NK-92 treated with Interleukin-12 subunit alpha and Interleukin-12 subunit beta, amount 100 ng/mL, for 24 hours (cell line): ENCODE results near the gene KRTAP3-3.
"Not testable (repeated sequence)": the region's sequence is repeated elsewhere in the genome, so short reads cannot be mapped to it uniquely, and the experiment has no call there.

Experiments
- DNase-seq: peaks from one replicate; lab custom pipeline; 2025; lab: John Stamatoyannopoulos, UW

The KRTAP3-3 gene

GRCh38 chr17:41004397-41004796 is 10.4 kb upstream of the KRTAP3-3 start:
- no peak for DNase-seq

DNA sequence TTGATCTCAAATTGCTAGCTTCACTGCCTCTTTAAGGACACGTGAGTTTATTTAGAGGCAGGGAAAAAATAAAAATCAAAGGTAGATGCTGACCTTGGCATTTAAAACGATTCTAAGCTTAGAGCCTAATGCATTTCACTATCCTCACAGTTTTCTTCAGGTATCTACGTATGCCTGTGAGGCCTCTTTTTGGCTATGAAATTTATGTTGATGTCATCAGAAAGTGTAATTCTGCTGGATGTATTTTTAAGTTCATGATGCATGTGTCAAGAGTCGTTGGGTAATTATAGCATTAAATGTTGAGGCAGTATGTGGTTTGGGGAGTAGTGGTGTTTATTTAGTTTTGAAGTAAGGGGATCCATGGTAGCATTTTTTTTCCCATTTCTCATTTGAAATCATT is 10.0 kb upstream of the KRTAP3-3 start:
- DNase-seq, result no peak

- DNase-seq, result no peak
Measured at GRCh38 chr17:41002814-41003213, 8.8 kb upstream of the KRTAP3-3 start.

DNA sequence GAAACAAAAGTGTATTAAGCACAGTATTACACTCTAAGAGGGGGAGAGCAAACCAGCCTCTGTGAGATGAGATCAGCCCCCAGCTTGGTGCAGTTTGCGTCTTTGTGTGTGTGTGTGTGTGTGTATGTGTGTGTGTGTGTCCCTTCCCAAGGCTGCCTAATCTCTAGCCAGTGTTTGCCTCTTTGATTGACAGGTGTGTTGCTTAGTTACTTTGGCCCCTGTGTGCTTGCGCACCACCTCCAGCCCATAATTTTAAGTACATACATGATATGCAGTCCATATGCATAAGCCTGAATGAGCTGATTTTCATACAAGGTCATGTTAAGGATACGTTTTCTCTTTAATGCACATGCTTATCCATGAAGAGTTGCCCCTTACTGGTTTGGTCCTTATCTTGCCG is 7.8 kb upstream of the KRTAP3-3 start:
- no peak for DNase-seq

DNA sequence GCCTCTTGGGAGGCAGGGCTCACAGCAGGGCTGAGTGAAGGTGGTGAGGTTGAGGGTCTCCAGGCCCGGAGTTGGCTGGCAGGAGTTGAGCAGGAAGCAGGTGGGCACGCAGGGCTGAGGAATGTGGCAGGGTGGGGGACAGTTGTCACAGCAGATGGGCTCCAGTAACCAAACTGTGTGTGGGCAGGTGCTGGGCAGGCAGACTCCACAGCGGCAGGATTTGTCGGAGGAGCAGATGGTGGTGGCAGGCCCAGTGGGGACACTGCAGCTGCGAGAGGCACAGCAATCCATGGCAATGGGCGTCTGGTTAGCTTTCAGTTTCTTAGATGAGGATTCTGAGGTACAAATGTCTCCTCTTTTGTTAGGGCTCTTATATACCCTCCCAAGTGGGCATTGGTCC is 5.6 kb upstream of the KRTAP3-3 start, which contains the start of gene KRTAP3-2:
KRTAP3-2 (minus strand) TSS at position 344 of the 400 bp plus-strand sequence; CDS start at position 291, 53 bp downstream.
- not testable (repeated sequence) for DNase-seq

DNA sequence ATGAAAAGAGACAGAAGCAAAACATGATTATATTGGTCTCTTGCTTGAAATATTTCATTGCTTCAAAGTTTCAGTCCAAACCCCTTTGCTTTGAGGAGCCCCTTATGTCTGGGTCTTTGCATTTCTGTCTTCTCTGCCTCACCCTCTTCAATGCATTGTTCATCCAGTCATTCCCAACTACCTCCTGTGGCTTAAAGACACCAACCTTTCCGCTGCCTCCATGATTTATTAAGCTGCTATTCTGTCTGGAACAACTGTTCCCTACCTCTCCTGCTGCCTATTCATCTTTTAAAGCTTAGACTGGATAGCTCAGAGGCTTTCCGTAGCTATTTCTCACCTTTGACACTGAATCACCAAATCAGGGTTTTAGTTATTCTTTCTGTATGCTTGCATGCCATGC is 3.4 kb upstream of the KRTAP3-3 start:
- no peak for DNase-seq

DNA sequence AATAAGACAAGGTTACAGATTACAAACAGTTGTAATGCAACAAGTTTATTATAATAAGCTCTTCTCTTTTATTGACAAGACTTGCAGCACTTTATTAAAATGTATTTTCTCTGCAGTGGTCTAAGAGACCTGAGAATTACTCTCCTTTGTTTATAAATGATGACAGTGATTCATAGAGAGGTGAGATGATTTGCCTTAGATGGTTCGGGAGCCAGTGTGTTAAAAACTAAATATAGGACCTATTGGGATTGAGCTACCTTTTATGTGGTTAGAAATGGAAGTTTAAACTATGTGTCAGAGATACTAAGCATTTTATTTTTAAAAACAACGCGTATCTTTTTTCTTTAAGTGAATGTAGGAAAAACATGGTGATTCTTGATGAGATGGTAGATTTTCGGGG is 2.9 kb upstream of the KRTAP3-3 start:
- no peak for DNase-seq

DNA sequence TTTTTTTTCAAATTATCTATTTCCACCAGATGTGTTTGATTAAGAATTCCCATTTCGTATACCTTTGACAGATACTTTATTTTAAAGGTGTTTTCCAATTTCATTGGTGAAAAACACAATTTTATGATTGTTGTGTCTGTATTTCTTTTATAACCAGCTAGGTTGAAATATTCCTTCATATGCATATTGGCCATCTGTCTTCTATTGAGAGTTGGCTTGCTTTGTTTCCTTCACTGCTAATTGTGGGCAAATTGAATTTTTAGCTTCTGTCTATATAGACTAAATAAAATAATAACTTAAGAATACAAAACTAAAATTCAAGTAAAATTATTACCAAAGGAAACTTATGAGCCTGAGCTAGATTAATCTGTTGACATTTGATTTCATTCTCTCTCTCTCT is 1.2 kb upstream of the KRTAP3-3 start:
- DNase-seq, result no peak

GRCh38 chr17:40993084-40993483 is 880 bp downstream of the KRTAP3-3 start:
- no peak for DNase-seq

- DNase-seq, result no peak
Measured at GRCh38 chr17:40992666-40993065, 1.3 kb downstream of the KRTAP3-3 start.

GRCh38 chr17:40986920-40987319 is 7.0 kb downstream of the KRTAP3-3 start:
- no peak for DNase-seq

GRCh38 chr17:40984226-40984625 is 9.7 kb downstream of the KRTAP3-3 start, which contains the start of gene KRT40:
KRT40 (minus strand) TSS chr17:40984326; CDS start chr17:40984273, 53 bp downstream.
- DNase-seq, result no peak

- DNase-seq, result no peak
Measured at GRCh38 chr17:40981115-40981514, 12.8 kb downstream of the KRTAP3-3 start.

DNA sequence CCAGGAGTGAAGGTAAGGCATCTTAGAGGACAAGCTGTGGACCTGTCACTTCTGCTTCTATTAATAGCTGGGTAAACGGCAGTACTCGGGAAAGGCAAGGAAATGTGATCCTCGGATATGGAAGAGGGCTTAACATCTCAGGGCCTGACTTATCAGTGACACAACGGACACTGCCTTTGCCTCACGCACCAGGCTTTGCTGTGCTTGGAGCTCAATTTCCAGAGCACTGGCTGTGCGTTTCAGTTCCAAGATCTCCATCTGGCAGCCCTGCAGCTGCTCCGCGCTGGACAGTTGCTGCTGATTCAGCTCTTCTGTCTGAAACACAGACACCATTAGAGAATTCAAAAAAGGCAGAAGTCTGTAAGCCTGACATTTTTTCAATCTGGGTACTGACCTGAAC is 13.4 kb downstream of the KRTAP3-3 start:
- no peak for DNase-seq

DNA sequence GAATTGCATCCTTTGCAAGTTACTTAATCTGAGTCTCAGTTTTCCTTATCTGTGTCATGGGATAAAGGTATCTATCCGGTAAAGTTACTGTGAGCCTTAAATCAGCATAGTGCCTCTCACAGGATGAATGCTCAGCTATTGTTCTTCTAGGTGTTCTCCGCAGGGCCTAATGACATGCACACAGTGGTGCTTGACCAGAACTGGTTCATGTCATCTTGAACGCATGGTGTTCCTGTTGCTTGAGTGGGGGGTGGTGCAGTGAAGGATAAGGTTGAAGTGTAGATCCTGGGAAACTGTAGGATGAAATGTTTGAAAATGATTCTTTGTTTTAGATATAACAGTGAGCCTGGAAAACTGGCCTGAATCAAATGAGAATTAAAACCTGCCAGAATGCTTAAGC is 13.8 kb downstream of the KRTAP3-3 start:
- no peak for DNase-seq

- DNase-seq, result no peak
Measured at GRCh38 chr17:40978575-40979151, 15.3 kb downstream of the KRTAP3-3 start.

DNA sequence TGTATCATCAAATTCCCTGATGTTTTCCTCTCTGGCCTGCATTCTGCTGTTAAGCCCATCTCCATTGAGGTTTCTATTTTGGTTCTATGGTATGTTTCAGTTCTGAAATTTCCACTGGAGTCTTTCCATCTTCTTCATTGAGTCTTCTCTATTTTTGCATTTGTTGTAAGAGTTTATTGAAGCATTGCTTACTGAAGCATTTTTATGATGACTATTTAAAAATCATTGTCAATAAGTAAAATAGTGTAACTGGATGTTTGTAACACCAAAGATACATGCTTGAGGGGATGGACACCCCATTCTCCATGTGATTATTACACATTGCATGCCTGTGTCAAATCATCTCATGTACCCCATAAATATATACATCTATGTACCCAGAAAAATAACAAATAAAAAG is 18.4 kb downstream of the KRTAP3-3 start:
- DNase-seq, result no peak

- no peak for DNase-seq
Measured at GRCh38 chr17:40974366-40974765, 19.6 kb downstream of the KRTAP3-3 start.

DNA sequence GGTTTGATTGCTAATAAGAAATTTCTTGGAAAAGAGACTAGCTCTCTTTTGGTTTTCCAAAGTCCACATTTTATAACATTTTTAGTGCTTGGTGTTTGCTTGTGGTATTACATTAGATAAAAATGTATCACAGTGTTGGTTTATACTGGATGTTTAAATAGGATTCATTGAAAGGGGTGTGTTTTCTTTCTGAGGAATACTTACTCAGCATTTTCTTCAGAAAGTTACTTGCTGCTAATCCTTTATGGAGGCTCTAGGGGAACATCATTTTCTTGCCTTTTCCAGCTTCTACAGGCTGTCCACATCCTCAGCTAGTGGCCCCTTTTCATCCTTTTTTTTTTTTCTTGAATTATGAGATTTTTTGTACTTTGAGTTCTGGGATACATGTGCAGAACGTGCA is 26.4 kb downstream of the KRTAP3-3 start:
- DNase-seq, result no peak

- no peak for DNase-seq
Measured at GRCh38 chr17:40966848-40967247, 27.1 kb downstream of the KRTAP3-3 start, which contains the start of gene KRT39. KRT39 (minus strand) TSS chr17:40966948; CDS start chr17:40966856, 92 bp downstream.

DNA sequence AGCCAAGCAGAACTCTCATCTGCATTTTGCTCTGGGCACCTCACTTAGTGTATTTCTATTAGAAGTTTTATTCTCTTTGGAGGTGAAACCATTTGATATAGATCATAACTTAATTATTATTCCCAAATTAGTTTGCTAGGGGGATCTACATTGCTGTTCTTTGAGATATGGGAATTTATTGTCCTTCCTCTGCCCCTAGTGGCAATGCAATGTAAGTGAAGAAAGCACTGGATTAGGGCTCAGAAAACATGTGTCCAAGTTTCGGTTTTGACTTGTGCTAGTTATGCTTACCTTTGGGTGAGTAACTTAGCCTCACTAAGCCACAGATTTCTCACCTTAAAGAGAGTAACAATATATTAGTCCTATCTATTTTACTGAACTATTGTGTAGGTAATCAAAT is 30.1 kb downstream of the KRTAP3-3 start:
- no peak for DNase-seq

DNA sequence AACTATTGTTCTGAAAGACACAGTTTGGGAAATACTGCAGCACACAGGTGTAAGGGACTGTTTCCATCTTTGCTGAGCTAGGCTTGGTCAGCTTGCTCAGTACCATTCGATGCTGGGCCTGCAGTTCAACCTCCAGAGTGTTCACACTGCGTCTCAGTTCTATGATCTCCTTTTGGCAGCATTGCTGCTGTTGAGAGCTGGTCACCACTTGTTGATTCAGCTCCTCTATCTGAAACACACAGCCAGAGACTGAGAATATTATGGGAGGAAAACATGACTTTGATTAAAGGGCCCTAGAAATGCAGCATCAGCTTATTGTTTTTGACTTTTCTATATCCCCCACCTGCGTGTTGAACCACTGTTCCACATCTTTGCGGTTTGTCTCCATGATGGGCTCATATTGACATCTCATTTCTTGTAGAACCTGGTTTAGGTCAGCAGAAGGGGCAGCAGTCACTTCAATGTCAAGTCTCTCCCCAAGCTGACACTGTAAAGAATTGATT is 31.9 kb downstream of the KRTAP3-3 start:
- no peak for DNase-seq

DNA sequence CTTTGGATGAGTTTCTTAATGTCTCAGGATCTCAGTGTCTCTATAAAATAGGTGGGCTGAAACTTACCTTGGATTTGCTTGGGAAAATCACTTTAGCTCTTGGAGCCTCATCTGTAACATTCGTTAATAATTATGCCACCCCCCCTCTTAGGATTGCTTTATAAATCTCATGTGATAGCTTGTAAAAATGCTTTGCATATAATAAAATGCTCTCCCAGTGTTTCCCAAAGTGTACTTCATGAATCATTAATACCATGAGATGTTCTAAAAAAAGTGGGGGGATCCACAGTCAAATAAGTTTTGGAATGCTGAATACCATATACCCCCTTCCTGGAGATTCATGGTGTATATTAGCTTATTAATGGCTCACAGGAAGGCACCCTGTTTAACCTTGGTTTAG is 32.4 kb downstream of the KRTAP3-3 start:
- DNase-seq, result no peak

DNA sequence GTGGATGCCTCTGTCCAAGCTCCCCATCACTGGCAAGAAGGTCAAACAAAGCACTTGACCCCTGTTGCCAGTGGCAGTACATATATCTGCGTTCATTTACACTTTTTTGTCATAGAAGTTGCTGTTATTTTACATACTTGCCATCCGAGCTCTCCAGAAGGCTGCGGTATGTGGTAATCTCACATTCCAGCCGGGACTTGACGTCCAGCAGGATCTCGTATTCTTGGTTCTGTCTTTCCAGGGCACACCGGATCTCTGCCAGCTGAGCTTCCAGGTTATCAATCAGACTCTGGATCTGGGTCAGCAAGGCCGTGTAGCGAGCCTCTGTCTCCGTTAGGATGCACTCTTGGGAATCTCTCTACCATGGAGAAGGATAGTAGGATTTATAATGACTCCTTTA is 33.8 kb downstream of the KRTAP3-3 start:
- DNase-seq, result no peak
